Stimulated activated CD4-positive, alpha-beta T cell treated with anti-CD3 and anti-CD28 coated beads, Interleukin-2, amount 100 ng/mL, for 4 hours (primary cell): ENCODE results near the gene PFDN2.
"Not testable (repeated sequence)": the region's sequence is repeated elsewhere in the genome, so short reads cannot be mapped to it uniquely, and the experiment has no call there.

Source experiments
- DNase-seq: peaks from one replicate; pipeline ENCODE4 v3.0.0-alpha.2; 2020; ENCODE audit warnings: low read depth

PFDN2 gene

DNA sequence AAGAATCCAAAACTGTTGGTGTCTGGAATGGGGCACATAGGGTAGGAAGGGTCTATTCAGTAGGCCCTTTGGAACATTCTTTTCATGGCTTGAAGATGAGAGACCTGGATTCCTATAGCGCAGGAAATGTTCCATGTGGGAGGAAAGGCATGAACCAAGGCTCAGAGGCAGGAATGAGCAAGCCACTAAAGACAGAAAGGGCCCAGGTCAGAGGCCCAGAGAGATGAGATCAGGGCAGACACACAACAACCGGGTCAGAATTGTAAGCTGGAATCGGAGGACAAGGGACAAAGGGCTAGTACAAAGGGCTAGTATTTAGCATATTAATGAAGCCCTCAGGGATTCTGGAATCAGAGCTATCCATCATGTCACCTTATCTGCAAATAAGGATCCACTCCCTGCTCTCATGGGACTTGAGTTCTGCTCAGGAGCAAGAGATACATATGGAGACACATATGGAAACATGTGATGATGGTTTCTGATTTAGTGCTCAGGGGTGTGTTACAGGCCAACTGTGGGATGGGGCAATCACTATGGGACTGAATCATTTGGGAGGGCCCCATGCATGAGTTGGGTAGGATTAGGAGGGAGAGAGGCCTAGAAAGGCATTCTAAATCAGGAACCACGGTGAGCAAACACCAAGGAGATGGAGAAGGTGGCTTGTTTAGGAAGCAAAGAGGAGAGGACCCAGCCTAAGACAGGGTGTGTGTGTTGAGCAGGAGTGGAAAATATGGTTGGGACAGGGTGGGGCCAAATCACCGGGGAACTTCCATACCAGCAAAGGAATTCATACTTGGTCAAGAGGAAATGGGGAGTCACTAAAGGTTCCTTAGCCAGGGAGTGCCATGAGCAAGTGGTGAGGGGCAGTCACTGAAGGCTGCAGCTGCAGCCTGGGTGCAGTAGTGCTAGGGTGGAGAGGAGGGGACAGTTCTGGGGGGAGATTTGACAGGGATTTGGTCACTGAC lies 37.1 kb downstream of the PFDN2 start:
- no peak for DNase-seq

DNA sequence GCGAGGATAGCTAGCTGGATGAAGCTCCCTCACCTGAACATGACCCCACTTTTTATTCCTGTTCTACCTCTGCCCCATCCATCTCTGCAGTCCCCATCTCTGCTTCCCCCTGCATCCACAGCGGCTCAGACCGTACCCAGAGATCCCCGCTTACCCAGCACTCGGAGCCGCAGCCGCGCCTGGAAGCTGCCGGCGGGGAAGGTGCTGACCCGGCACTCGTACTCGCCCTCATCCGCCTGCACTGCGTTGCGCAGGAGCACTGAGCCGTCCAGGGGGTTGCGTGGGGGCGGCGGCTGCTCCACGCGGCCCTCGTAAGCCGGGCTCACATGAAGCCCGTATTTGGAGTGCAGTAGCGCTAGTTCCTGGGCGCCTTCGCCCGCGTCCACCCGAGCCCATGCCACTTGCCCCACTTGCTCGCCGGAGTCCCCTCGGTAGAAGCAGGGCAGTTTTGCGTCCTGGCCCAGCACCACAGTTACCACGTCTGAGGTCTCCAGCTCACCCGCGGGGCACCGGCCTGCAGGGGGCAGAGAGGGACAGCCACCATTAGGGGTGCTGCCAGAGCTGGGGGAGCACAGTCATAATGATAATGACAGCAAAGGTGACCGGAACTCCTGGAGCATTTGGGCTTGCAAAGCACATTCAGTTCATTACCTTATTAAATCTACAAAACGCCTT lies 38.3 kb downstream of the PFDN2 start:
- DNase-seq, result no peak

DNA sequence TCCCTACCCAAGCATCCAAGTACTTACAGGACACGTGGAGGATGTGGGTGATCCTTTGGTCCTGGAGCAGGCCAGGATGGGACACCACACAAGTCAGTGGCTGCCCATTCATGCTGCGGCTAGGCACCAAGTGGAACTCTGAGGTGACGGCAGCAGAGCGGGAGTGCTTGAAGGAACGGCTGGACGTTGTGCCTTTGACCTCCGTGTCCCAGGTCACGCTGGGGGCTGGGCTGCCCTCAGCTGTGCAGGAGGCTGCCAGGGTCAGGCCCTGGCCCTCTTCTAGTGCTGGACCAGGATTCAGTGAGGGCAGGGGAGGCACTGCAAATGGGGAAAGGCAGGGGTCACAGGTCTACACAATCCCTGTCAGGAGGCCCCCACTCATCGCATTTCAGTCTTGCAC lies 40.4 kb downstream of the PFDN2 start:
- no peak for DNase-seq

DNA sequence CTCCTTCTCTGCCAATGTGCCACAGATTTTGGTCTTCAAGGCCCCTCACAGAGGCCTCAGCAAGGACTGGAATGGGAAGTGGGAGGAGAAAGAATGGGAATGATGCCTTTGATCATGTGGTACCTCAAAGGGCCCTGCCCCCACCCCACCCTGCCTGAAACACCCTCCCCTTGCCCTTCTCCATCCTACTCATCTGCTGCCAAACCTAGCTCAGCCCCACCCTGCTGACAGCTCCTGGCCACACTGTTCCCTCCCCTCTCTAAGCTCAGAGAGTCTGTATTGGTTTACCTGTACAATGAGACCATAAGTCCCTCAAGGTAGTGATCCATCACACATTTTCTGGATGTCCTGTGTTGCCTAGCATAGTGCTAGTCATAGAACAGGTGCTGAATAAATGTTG lies 41.4 kb downstream of the PFDN2 start:
- no peak for DNase-seq

DNA sequence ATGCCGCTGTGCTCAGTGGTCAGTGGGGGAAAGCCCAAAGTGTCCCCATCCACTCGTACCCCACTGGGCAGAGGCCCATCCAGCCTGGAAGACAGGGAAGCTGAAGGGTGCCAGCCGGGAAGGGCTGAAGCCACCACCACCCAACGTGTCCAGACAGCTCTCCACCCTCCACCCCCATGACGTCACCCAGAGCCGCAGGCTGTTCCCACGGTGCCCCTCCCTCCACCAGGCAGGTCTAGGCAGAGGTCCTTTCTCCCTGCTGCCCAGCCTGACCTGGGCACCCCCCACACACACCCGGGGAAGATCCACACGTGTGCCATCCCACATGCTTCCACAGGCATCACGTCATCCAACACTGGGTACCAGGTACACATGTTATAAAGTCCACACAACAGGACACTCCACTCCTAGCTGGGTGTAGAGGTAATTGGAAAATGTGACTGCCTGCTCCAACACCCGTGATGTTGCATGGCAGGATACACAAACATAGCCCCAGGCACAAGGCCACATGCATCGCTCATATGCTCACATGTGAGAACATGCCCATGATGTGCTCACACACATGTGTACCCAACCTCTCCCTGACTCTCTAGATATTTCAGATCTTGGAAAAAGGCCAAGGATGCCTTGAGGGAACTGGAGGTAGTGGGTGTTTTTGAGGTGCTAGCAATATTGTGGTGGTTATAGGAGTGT lies 43.0 kb downstream of the PFDN2 start:
- DNase-seq, result no peak

DNA sequence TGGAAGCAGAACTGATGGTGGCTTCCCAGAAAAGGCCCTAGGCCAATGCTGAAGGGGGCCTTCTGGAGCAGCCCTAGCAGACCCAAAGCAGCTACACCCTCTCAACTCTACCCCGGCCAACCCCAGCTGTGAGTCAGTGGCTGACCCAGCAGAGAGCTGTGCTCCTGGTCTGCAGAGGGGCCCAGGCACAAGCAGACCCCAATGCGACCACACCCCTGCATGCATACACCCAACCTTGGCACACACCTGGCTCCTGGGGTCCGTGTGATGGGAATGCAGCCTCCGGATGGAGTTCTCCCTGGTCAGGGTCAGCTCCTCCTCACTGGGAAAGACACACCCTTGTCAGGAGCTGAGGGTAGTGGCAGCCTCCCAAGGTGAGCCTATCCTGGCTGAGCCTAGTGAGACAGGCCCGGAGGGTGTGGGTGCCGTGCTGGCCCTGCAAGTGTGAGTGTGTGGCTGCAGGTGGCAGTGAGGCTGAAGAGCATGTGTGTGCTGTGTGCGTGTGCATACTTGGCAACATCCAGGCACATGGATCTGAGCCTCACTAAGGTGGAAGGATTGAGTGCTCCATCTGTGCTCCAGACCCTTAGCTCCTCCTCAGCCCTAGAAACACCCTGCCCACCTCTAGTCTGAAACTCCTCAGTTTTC lies 44.2 kb downstream of the PFDN2 start:
- DNase-seq, result no peak

DNA sequence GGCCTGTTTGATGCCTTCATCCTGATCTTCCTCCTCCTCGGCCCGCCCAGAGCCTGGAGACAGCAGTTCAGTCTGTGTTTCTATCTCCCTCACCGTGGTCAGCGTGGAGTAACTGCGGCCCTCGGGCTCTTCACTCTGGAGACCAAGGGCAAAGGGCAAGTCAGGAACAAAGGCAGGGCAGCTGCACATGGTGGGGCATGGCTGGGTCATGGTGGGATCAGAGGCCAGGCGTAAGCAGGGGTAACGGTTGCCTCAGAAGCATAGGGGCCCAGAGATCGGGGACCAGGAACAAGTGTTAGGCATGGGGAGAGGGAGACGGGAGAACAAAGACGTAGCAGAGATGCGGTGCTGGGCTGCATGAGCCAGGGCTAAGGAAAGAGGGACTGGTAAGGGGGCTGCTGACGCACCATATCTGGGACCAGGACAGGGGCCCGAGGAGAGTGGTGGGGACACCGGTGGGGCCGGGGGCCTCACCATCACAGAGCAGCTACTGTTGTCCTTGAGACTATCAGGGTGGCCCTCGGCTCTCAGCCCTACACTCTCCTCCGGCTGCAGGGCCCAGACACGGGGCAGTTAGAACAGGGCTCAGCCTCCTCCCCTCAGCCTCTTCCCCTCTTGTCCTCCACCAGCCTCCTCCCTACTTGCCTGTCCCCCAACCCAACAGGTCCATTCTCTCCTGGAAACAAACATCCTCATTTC lies 44.9 kb downstream of the PFDN2 start:
- DNase-seq, result no peak

DNA sequence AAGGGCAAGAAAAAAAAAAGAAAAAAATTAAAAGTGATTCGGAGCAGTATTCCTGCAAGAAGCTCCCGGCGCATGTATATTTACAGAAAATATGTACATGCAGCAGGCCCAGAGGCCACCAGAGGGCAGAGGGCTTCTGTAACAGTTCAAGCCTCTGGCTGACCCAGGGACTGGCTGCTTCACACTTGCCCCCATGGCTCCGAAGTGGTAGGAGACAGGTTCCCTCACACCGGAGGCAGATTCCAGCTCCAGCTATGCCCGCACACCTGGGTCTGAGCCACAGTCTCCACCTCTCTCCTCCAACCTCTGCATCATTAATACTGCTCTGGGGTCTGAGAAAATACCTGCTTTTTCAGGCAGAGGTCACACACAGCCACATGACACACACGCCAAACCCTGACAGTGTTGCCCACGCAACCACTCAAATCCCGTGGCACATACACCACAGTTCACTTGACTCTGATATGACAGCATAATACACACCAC lies 45.9 kb downstream of the PFDN2 start:
- peak; percentile 23 for DNase-seq

DNA sequence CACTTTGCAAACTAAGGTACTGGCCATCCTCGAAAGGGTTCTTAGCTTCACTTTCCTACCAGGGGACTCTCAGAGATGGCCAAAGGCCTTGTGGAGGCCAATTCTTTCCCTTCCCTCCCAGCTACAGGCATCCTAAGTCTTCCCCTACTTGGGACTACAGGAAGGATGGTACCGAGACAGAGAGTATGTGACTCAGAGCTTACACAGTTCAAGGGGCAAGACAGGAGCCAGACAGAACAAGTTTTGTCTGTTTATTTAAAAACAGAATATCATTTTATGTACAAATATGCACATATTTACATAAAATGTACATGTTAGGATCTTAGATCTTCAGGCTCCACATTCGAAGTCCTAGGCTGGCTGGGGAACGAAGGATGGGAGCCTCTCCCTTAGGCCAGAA lies 47.1 kb downstream of the PFDN2 start:
- DNase-seq, result no peak

DNA sequence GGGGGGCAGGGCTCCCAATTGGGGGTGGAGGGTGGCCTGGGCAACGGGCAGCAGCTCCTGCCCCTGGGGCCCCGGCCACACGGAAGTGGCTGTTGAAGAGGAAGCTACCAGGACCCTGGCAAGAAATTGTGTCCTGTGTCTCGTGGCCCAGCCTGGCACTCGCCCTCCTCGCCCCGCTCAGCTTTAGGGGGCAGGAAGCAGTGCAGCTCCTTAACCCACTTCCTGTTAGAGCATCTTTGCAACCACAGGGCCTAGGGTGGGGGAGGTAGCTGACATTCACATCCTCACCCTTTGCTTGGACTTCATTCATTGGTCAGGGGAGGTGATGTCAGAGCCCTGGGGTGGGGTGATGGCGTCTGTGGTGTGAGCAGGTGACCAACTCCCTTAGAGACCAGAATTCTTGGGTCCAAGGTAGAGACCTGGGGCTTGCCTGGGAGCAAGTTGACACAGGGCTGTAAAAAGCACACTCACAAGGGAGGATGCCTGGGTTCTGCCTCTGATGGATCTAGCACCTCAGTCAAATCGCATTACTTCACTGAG lies 48.0 kb downstream of the PFDN2 start, which contains the start of gene ARHGAP30:
TSS of gene ARHGAP30 (minus strand) at position 161 of the 540 bp plus-strand sequence. CDS start 267 bp downstream, outside the sequence.
- peak; percentile 70 for DNase-seq

DNA sequence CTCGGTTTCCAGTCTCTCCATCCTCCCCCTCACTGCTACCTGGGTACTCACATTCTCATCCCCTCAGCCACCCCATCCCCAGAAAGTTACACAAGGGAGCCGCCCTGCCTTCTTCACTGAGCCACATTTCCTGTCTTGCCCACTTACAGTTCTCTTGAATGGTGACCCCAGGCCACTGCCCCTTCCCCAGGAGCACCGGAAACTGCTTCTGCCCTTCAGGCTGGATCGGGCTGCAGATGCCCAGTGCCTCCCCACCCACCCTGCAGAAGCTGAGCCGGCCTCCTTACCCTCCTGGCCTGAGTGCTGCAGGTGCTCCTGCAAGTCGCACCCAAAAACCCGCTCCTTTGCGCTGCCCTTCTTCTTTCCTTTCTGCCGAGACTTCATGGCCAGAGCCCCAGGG lies 48.6 kb downstream of the PFDN2 start:
- DNase-seq, result no peak

DNA sequence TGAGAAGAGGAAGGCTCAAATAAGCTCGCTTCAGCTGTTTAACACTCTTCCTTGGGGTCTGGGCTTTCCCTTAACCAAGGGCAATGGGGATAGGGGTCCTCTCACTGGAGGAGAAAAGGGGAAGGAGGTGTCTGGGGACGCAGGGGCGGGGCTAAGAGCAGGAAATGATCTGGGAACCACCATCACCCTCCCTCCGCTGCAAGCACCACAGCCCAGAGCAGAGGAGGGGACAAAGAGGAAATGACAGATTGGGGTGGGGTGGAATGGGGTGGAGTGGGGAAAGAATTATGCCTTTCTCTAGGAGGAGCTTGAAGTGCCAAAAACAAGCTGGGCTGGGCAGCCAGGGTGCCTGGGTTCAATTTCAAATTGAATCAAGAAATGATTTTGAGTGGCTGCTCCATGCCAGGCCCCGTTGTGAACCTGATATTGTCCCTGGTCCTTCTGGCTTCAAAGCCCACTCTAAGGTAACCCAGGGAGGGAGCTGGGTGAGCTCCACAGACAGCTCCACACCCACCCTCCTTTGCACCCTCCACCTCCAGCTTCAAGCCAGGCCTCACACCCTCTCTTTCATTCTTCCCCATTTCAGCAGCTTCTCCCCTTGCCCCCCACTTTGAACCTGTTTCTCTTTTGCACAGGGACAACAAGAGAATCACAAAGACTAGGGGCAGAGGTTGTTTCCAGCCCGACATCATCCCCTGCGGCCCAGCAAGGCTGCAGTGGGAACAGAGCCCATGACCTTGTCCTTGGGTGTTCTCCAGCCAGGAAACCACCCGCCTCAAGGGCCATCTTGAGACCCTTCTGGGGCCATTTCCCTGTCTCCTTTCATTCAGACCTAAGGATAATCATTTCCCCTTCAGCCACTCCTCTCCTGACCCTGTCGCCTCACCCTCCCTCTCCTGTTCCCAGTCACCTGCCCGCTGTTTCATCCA lies 49.3 kb downstream of the PFDN2 start:
- DNase-seq, result peak; percentile 70

DNA sequence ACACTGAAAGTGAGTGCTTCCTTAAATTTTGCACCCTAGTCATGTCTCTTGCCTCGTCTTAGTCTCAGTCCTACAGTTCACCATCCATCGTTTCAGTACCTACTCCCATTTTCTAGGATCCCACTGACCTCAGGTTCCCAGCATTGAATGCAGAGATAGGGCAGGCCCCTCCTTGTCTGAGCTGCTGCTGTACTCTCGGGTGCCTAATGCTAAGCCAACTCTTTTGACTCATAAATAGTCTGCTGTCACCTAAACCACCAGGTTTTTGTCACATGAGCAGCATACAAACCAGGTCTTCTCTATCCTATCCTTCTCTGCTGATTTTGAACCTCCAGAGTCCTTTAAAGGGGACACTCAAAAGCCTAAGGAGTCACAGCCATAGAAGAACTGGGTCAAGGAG lies 51.1 kb downstream of the PFDN2 start:
- DNase-seq, result no peak

DNA sequence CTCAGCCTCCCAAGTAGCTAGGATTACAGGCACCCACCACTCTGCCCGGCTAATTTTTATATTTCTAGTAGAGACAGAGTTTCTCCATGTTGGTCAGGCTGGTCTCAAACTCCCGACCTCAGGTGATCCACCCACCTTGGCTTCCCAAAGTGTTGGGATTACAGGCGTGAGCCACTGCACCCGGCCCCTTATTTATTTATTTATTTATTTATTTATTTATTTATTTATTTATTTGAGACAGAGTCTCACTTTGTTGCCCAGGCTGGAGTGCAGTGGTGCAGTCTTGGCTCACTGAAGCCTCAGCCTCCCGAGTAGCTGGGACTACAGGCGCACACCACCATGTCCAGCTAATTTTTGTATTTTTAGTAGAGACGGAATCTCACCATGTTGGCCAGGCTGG lies 52.2 kb downstream of the PFDN2 start:
- not testable (repeated sequence) for DNase-seq

DNA sequence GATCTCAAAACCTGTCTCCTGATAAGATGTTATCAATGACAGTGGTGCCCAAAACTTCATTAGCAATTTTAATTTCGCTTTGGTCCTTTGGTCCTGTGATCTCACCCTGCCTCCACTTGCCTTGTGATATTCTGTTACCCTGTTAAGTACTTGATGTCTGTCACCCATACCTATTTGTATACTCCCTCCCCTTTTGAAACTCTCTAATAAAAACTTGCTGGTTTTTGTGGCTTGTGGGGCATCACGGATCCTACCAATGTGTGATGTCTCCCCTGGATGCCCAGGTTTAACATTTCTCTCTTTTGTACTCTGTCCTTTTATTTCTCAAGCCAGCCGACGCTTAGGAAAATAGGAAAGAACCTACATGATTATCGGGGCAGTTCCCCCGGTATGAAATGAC lies 53.9 kb downstream of the PFDN2 start:
- not testable (repeated sequence) for DNase-seq

DNA sequence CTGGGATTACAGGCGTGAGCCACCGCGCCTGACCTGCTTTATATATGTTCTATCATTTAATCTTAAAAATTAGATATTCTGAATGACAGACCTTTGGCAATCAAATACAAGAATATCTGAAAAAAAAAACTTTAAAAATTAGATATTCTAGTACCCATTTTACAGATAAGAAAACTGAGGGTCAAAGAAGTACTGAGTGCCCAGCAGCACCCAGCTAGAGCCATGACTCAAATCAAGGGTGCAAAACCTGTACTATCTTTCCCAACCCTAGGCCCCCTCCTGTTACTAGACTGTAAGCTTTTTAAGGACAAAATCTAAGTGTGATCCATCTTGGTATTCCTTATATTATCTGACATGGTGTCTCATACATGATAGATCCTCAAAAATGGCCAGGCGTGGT lies 56.4 kb downstream of the PFDN2 start:
- no peak for DNase-seq

DNA sequence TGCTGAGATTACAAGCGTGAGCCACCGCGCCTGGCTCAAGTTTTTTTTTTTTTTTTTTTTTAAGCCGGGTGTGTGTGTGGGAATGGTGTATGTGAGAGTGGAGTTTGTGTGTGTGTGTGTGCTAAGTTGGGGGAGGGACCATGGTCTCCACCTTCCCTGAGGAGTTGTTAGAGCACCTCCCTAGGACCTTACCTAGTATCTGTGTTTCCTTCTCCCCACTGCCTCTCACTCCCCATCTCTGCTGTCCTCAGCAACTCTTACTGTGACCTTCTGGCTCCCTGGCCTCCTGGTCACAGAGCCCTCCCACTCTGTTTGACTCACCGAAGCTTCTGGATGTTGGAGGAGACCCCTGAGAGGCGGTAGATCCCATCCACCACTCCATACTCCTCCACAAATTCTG lies 58.5 kb downstream of the PFDN2 start:
- DNase-seq, result no peak

DNA sequence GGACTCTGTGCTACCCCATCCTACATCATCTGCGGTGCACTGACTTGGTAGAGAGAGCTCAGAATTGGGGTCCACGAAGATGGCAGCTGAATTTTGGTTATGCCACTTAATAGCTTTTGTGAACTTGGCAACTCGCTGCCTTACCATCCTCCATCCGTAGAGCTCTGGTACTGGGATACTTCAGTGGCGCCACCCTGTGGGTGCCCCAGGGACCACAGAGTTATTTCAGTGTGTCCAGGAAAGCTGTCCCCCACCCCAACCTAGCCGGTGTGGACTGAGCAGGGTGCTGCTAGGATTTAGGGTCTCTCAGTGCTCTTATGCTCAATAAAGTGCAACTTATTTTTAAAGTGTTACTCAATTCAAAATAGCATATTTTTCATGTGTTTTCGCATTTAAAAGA lies 63.0 kb downstream of the PFDN2 start:
- no peak for DNase-seq

DNA sequence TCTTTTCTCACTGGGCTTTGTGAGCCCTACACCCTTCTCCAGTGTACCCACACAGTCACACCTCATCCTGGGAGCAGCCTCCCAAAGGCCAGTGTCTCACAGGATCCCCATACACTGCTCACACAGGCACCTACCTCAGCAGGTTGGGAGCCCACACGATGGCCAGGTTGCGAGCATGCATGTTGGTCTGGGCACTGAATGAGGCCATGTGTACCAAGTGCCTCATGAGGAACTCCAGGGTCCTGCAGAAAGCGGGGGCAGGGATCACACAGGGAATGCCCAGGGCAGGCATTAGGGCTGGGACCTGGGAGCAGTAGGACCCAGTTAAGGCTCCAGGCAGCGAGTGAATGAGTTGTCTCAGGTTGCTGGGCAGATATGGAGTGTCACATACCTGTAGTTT lies 63.6 kb downstream of the PFDN2 start:
- no peak for DNase-seq

DNA sequence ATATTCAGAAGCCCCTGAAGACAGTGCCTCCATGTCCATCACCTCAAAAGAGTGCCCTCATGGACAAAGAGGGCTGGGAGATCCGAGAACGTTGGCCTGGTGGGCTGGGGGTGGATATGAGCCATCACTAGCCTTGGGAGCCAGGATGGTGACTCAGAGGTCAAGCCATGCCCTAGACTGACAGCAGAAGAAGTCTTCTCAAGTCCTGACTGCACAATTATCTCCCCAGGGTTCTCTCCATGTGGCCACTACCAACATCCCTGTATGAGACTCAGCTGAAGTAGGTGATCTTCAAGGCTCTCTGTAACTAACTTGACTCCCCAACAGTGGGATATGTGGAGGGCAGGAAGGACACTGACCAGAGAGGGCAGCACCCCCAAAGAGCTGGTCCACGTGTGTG lies 64.9 kb downstream of the PFDN2 start:
- DNase-seq, result no peak
